ENCODE measurements around the gene ZNF219. TPM values are rescaled to one million over a fixed set of nuclear protein-coding genes. Genes with fewer than 3 reads are reported as not detected.

The ZNF219 gene
- total RNA-seq, 1 donor from 2014 or later = 49.4 TPM

DNA sequence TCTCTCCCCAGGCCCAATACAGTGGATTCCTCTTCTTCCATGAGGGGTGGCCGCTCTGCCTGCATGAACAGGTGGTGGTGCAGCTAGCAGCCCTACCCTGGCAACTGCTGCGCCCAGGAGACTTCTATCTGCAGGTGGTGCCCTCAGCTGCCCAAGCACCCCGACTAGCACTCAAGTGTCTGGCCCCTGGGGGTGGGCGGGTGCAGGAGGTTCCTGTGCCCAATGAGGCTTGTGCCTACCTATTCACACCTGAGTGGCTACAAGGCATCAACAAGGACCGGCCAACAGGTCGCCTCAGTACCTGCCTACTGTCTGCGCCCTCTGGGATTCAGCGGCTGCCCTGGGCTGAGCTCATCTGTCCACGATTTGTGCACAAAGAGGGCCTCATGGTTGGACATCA, 24.5 kb downstream of the ZNF219 start:
- no peak for ATAC-seq
- DNase-seq (ENCODE audit: missing footprints) = no peak
- intact Hi-C loops (cut with DNase I) = no loop called here

DNA sequence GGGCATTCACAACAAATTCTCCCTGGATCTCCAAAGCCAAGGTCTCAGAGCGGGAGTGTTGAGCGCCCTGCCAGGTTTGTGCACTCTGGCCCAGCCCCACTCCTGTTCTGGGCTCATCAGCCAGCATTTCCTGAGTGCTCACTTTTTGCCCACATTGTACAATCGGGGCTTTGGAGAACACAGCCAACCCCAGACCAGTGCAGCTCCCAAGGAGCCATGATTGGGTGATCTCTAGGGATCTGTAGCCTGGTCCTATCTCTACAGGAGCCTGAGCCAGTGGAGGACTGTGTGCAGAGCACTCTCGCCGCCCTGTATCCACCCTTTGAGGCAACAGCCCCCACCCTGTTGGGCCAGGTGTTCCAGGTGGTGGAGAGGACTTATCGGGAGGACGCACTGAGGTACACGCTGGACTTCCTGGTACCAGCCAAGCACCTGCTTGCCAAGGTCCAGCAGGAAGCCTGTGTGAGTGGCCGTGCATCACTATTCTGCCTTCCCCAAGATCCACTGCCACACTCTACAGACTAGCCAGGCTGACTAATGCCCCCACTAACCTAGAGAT, 25.6 kb downstream of the ZNF219 start:
- intact Hi-C loops (cut with DNase I) = no loop called here
- ATAC-seq = no peak
- no peak for DNase-seq (ENCODE audit: missing footprints)

DNA sequence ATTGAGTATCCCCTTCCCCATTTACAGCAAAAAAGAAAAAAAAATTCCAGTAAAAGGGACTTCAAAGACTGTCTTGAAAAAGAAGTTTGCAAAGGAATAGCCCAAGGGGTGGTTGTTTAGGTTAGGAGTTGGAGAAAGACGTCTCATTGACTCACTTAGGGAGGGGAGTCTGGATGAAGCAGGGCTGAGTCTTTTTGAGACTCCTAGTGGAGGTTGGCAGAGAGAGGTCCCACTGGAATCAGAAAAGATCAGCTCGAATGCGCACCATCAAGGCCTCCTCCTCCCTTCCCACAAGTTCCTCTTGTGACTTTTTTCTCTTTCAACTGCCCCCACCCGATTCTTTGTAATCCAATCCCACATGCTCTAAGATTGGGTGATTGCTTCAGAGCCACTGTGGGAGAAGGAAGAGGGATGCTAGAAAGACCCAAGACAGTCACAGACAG, 26.4 kb downstream of the ZNF219 start:
- DNase-seq (ENCODE audit: missing footprints) (no peak), ATAC-seq (peak; percentile 37)
- intact Hi-C loops (cut with DNase I) = no loop called here

DNA sequence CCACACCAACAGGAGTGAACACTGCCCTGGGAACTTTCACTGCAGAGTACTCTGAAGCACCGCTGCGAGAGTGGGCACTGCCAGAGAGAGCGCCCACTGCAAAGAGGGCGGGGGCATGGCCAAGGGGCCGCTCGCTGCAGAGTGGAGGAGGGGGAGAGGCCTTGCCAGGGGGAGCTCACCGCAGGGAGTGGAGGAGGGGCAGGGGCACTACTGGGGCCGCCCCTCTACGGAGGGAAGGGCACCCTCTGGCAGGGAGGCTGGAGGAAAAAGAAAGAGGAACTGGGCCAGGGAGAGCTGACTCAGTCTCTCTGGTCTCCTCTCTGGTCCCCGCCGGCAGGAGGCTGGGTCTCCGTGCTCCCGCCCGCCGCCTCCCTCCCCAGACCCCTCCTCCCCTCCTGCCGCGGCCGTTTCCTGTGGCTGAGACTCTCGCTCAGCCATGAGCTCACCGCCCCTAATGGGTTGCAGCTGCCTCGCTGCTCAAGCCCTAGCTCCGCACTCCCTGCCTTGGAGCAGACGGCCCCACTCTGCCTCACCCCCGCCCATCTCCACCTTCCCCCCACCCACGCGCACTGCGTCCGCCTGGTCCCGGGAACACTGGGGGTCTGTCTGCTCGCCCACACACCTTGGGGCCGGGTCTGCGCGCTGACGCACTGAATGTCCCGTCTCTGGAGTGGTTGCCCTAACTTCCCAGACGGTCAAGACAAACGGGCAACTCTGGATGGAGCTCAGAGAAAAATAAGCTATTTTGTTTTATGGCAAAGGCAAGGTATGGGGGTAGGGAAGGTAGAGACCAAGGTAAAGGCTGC, 27.0 kb downstream of the ZNF219 start:
- intact Hi-C loops (cut with DNase I) = loop anchor here (1.0 to 2.0 kb wide), 2 partner anchors 21 to 45 kb away; no protein-coding TSS in a partner anchor

DNA sequence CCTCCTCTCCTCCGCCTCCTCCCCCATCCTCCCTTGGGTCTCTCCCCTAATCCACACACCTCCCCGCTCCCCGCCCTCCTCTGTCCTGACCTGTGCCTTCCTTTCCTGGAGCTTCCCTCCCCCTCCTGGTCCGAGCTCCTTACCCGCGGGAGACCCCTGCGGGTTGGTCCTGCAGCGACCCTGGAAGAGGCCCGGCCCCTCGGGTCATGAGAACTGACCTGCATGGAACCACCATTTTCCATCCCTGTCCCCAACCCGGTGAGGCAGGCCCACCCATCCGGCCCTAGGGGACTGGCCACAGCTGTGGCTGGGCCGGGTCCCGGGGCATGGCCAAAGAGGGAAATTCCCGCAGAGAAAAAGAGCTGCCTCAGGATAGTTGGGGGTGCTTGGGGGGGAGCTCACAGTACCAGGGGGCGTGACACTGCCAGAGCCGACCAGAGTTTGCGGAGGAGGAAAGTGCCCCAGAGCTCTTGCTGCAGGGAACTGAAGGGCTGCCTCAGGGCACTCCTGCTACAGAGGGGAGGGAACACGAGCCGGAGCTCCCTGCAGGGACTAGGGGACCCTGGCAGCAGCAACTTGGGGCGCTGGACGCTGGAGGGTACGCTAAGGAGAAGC, 27.7 kb downstream of the ZNF219 start:
- ATAC-seq = peak; percentile 17
- intact Hi-C loops (cut with DNase I) = loop anchor here (1.0 to 2.0 kb wide), 2 partner anchors 22 to 44 kb away; no protein-coding TSS in a partner anchor

More for the DNA sequence above, 27.0 kb downstream of the ZNF219 start:
- DNase-seq (ENCODE audit: missing footprints) (peak; percentile 96), ATAC-seq (peak; percentile 75)

DNA sequence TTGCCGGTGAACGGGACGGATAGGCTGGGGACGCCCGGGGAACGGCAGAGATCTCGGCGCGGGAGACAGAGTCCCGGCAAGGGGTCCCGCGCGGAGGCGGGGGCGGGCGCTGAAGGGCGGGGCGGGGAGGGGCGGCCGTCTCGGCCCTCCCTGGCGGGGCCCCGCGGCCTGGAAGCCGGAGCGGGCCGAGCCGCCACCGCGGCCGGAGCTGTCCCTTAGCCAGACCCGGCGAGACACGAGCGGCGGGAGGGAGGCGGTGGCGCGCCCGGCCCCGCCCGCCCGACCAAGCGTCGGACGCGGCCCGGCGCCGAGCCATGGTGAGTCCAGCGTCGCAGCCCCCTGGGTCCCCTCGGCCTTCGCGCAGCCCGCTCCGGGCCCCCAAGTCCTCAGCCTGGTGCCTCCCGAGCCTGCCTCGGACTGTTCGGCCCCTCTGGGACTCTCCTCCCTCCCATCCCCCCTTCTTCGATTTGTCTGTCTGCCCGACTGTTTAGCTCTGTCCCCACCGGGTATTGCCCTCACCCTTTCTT, 28.3 kb downstream of the ZNF219 start, which contains the start of gene ARHGEF40:
TSS of gene ARHGEF40 (plus strand) at position 222 of the 527 bp plus-strand sequence. CDS start at position 315, 93 bp downstream.
- intact Hi-C loops (cut with DNase I) = loop anchor here (2.0 kb wide), 1 partner anchor 43 kb away; no protein-coding TSS in a partner anchor
- ATAC-seq = peak; percentile 69
- peak; percentile 87 for DNase-seq (ENCODE audit: missing footprints)

More for the DNA sequence above, 27.7 kb downstream of the ZNF219 start:
- DNase-seq (ENCODE audit: missing footprints) = peak; percentile 86

DNA sequence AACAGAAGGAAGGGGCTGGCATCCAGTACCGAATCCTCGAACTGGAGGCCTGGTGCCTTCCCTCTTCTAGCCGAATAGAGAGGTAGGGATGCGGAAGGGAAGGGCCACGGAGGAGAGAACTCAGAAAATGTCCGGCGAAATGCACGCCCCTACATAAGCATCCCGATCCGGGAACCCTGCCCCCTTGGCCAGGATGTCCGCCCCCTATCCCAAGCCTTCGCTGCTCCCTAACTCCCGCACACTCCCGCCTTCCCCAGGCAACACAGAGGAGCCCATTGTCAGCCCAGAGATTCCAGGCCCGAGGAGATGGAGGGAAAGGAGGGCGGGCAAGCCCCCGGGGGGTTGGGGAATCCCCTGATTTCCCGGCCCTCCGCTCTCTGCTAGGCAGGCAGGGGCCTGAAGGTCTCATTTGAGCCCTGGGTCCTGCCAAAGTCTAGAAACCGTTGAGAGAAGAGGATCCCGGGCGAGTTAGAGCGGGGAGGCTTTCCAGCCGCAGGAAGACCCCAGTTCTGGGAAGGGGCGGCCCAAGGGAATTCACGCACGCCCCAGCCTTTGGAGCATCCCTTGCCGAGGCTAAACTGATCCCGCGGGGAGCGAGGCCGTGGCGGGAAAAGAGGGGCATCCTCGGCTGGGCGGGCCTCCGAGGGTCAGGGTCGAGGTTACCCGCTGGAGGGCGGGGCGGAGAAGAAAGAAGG, 28.9 kb downstream of the ZNF219 start:
- intact Hi-C loops (cut with DNase I) = loop anchor here (2.0 kb wide), 1 partner anchor 43 kb away; no protein-coding TSS in a partner anchor
- peak; percentile 38 for ATAC-seq
- DNase-seq (ENCODE audit: missing footprints) = no peak

DNA sequence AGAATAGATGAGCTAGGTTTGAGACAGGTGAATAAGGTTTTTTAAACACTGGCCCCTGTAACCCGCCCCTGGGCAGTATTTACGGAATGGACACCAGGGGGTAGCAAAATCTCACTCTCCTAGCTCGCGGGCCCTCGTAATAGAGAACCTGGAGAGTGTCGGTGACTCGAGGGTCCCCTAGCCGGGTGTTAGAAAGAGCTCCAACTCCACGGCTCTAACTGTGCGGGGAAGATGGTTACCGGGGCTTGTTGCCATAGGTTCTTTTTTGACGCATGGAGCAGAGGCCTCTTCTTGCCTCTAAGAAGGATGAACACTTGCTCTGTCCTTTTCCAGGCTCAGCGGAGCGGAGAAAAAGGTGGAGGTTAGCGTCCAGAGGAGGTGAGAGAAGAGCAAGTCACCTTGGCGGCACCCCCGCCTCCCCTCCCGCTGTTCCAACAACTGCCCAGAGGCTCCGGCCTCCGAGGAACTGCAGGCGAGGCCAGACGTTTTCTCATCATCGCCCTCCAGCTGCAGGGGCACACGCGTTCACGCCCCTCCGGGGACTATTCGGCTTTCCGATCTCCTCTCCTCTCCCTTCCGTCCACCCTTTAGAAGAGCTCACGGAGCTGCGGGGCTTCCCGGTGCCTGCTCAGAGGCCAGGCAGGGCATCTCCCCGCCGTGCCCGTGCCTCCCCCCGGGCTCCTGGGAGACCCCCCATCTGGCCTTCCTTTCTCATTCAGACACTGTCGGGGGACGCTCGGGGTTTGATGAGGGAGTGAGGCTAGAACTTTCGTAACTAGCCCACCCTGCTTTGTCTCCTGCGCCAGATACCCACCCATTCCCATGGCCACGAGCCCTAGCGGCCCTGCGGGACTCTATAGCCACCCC, 29.7 kb downstream of the ZNF219 start:
- intact Hi-C loops (cut with DNase I) = loop anchor here (1.0 kb wide), 1 partner anchor 39 kb away; no protein-coding TSS in a partner anchor
- DNase-seq (ENCODE audit: missing footprints) (peak; percentile 76), ATAC-seq (peak; percentile 46)

DNA sequence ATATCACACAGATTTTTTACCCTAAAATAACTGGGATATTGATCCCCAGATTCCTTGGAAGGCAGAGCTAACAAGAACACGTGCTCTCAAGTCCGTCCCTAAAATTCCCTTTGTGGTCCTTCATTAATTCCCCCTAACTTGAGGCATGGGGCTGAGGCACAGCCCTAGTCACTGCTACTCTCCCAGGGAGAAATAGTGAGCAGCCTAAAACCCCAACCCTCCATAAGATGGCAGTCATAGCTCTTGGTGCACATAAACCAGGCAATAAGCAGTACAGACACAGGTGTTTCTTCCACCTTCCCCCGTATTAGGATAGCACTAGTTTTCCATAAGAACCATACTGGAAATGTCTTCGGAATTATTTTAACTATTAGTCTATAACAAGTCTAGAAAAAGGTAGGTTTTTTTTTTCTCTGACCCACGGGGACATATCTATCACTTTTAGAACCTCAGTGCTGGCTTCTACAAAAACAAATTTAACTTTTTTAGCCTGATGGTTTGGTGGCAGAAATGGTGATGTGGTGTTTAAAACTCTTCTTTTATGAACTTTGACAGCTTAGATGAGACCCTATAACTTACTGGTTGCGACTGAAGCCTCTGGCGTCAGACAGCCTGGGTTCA, 31.5 kb downstream of the ZNF219 start:
- DNase-seq (ENCODE audit: missing footprints) = no peak
- intact Hi-C loops (cut with DNase I) = no loop called here
- ATAC-seq = no peak

DNA sequence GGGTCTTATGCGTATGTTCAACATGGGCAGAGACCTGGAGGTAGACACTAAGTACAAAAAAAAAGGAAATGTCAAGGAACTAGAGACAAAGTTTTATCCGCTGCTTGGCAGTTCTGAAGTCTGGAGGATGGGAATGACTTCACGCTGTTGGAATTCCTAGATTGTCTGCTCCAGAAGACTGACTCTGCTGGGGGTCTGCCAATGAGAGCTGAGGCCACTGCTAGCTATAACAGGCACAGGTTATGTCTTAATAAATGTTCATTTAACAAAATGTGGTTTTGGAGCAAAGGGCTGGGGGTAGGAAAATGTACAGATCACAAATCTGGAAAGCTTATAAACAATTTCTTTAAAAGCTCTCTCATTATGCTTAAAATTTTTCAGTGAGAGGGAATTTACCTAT, 35.0 kb downstream of the ZNF219 start:
- intact Hi-C loops (cut with DNase I) = no loop called here
- DNase-seq (ENCODE audit: missing footprints) = no peak
- ATAC-seq = no peak

DNA sequence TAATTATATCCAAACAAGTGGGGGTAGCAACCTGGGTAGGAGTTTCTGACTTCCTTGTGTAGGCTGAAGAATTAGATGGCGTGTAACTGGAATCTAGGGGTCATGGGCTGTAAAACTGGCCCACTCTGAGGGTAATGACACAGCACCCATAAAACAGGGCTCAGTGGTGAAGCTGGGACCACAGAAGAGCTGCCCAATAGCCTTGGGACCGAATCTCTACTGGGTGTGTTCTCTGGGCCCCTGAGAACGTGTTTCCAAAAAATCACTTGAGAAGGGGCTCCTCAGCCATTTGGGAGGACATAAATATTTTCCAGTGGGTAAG, 37.1 kb downstream of the ZNF219 start:
- DNase-seq (ENCODE audit: missing footprints) (no peak), ATAC-seq (no peak)
- intact Hi-C loops (cut with DNase I) = no loop called here

DNA sequence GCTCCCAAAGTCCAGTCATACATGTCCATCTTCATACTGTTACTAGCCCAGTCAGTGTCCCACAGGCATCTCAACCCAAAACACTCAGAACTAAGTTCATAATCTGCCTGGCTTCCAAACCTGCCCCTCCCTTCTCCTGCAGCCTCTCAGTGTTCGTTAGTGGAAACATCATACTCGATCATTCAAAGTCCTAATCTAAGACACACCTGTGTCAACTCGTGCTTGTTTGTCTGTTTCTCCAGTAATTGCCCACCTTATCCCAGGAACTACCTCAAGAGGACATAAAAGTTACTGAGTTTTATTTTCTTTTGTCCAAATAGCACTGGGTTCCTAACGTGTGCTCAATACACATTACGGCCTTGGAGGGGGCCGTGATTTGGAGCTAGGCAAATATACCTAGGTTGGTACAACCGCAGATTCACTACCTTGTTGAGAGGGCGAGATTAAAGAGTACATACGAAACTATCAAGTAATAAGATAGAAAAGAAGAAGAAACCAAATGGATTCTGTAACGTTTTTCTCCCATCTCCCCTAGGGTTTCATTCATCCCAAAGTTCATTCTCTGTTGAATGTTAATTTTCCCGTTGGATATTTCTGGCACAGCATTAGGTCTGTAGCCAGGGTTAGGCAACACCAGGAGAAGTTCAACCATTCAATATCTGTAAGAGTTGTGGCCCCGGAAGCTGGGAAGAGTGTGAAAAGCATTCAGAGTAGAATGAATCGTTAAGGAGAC, 37.7 kb downstream of the ZNF219 start:
- ATAC-seq (no peak), DNase-seq (ENCODE audit: missing footprints) (no peak)
- intact Hi-C loops (cut with DNase I) = no loop called here

DNA sequence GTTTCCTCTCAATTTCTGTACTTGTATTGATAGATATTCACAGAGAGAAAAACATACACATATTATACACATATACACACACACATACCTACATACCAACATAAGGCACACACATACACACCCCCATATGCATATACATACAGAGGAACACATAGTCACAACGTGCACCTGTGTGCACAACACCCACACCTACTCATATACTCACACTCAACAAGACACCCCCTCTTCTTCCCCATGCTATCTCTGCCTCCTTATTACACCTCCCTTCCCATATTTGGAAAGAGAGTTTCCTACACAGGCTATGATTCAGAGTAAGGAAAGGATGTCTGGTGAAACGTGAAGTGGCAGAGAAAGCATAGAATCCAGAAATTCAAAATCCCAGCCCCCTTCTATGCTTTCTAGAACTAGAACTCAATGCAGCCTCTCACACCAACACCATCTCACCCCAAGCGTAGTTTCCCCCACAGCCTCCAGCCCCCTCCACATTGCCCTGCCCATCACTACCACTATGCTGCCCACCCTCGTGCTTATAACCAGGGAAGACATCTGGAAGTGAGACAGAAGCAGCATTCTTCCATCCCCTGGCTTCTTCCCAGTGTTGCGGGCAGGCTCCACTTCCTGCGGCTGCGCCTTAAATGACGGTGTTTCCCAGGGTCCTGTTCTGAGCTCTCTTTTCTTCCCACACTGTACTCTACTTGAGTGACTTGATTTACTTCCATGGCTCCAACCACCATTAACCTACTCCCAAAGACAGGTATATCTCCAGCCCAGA, 38.4 kb downstream of the ZNF219 start:
- intact Hi-C loops (cut with DNase I) = no loop called here
- DNase-seq (ENCODE audit: missing footprints) (no peak), ATAC-seq (no peak)

DNA sequence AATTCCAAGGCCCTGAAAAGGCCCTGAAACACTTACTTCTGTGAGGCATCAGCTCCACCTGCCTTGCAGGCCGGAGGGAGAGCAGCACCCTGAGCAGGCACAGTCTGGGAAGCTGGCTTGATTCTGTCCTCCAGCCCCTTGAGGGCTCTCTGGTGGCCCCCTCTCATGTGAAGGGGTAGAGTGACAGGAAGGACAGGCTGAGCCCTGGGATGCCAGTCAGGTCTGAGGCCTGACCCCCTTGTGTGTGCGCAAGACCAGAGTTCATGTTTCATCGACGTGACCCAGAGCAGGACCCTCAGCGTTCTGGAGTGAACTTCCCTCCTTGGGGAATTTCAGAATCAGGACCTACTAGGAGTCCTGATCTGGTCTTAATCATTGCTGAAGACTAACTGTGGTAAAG, 39.6 kb downstream of the ZNF219 start:
- intact Hi-C loops (cut with DNase I) = no loop called here
- ATAC-seq = no peak
- no peak for DNase-seq (ENCODE audit: missing footprints)

DNA sequence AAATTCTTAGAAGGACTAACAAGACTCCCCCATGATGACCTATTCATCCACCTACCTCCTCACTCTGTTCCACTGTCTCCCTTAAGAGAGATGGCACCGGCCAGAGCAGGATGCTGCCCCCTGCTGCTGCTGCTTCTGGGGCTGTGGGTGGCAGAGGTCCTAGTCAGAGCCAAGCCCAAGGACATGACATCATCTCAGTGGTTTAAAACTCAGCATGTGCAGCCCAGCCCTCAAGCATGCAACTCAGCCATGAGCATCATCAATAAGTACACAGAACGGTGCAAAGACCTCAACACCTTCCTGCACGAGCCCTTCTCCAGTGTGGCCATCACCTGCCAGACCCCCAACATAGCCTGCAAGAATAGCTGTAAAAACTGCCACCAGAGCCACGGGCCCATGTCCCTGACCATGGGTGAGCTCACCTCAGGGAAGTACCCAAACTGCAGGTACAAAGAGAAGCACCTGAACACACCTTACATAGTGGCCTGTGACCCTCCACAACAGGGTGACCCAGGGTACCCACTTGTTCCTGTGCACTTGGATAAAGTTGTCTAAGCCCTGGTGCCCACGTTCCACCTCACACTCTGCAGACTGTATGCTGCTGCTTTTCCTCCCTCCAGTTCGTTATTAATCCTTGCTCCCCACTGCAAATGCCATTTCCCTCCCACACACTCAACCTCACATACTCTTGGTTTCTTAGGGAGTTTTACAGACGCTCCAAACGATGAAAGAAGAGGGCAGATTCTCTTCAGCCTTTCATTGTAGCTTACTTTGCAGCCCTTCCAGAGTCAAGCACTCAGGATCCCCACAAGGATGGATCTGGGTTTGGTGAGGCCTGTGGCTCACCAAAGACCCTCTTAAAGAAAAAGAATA, 40.4 kb downstream of the ZNF219 start, which contains the start of gene RNASE8:
TSS of gene RNASE8 (plus strand) at position 20 of the 873 bp plus-strand sequence. CDS start at position 91, 71 bp downstream.
- intact Hi-C loops (cut with DNase I) = no loop called here
- ATAC-seq = no peak
- DNase-seq (ENCODE audit: missing footprints) = no peak

All from Right ventricle myocardium inferior (tissue), 1 donor.